ENCODE results near the gene CERKL.

Gene CERKL

DNA sequence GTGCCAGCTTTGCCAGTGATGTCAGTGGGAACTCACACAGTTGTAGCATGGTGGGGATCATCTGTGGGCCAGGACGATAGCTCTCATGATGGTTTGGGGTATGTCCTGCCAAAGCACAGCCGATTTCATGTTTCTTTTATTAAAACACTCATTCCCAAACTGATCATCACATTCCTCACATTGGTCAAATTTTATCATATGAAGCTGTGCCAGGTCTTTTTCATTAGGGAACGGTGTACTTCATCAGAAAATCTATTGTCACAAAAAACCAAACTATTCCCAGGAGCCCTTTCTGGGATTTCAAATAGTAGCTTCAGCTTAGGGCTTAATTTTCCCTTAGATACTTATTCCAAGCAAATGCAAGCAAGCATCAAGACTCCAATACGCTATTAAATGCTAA lies 157.7 kb downstream of the CERKL start:
- TF ChIP-seq, protein P1, sequence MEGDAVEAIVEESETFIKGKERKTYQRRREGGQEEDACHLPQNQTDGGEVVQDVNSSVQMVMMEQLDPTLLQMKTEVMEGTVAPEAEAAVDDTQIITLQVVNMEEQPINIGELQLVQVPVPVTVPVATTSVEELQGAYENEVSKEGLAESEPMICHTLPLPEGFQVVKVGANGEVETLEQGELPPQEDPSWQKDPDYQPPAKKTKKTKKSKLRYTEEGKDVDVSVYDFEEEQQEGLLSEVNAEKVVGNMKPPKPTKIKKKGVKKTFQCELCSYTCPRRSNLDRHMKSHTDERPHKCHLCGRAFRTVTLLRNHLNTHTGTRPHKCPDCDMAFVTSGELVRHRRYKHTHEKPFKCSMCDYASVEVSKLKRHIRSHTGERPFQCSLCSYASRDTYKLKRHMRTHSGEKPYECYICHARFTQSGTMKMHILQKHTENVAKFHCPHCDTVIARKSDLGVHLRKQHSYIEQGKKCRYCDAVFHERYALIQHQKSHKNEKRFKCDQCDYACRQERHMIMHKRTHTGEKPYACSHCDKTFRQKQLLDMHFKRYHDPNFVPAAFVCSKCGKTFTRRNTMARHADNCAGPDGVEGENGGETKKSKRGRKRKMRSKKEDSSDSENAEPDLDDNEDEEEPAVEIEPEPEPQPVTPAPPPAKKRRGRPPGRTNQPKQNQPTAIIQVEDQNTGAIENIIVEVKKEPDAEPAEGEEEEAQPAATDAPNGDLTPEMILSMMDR (conservative IDR thresholded peaks at IDR 0.05; ENCODE audit: low read depth, low read length), result no peak
- Histone ChIP-seq H3K4me1 (ENCODE audit: low read depth, poor library complexity, severe bottlenecking) (no peaks in the 10 kb centered on the region), H3K4me3 (IDR thresholded peaks at IDR 0.05; ENCODE audit: insufficient read depth, low read depth, low read length) (no peak overlapping the region), H4K20me1 (ENCODE audit: insufficient read depth) (no peaks in the 10 kb centered on the region), H2AFZ (ENCODE audit: low read depth) (no peak overlapping the region), H3K79me2 (ENCODE audit: insufficient read depth, low read depth) (no peaks in the 10 kb centered on the region), H3K36me3 (ENCODE audit: insufficient read depth) (no peaks in the 10 kb centered on the region; the same call in 1 of the 2 replicates), H3K4me2 (no peak overlapping the region), H3K27ac (no peak overlapping the region), H3K9ac (no peak overlapping the region), H3K27me3 (ENCODE audit: insufficient read depth, low read depth) (no peaks in the 10 kb centered on the region)

Measured in KMS-11 (cell line).